NCI-H2081 (cell line): ENCODE results near the gene TSHZ3.

Experiments used
- DNase-seq, 2 experiments: peaks; one replicate each; lab custom pipeline; 2025; lab: John Stamatoyannopoulos, UW

Gene TSHZ3

DNA sequence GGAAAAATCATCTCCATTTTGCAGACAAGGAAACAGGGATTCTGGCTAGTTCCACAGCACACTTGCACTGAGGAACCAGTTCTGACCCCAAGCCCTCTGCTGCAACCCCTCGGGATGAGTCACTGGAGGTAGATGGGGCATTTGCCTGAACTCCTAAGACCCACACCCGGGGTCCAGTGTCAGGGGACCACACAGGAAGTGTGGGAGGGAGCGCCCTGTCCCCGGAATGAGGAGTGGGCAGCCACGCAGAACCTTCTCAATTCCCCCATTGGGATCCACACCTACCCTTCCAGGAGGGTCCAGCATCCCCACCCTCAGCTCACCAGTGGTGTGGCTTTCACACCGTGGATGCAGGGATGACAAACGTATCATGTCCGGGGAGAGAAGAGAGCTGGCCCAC lies 62.7 kb downstream of the TSHZ3 start:
- DNase-seq = no peak

DNA sequence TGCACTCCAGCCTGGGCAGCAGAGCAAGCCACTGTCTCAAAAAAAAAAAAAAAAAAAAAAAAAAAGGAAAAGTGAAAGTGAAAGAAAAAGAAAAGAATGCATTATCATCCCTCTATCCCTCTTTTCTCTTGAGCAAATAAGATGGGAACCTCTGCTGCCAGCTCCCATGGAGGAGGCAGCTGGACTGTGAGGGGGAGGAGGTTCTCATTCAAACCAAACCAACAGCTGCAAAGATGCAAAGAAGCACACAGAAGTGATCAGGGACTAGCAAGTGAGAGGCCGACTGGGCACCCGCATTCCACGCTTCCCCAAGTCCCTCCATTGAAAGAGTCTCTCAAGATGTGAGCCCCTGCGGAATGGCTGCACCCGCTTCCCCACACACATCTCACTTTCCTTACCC lies 63.5 kb downstream of the TSHZ3 start:
- DNase-seq = no peak

DNA sequence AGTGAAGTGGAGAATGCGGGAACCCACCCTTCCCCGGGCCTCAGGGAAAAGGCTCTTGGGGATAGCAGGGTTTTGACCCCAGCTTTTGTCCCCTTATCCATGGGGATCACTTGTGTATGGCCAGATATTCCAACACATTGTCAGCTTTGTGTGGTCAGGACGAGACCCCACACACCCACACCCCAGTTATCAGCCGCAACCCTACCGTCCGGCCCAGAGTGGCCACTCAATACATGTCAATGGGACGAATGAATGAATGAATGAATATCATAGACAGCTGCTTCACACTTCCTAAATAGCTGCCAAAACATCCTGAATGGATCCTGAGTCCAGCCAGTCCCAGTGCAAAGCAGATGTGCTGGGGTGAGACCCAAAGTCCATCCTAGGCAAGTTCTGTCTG lies 64.6 kb downstream of the TSHZ3 start:
- DNase-seq = no peak

DNA sequence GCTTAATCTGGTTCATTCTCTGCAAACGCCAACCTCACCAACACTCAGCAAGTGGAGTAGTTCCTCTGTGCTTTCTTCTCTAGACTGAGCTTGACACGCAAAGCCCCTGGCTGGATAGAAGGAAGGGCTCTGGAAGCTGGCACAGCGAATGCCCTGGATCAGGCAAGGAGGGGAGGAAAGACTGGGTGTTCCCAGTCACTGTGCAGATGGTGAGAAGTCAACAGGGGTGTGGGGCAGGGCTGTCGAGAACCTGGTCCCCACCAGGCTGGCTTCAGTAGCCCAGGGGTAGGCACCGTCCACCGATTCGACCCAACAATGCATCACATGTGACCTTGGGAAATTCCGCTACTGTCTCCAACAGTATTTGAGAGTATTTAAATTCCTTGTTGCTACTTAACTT lies 65.5 kb downstream of the TSHZ3 start:
- no peak for DNase-seq

DNA sequence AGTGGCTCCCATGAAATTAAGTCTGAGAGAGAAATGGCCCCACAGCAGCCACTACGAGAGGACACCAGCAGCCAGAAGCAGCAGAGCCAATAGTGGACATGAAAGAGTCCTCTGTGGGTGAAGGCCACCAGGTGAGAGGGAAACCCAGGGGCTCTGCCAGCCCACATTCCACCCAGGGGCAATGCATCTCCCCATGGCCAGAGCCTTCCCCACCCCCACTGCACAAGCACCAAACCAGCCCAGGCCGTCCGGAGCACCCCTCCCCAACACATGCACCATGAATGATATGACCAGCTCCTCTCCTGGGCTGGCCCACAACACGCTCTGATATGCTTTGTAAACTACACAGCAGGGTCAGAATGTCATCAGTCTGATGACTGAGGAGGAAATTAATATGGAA lies 66.9 kb downstream of the TSHZ3 start:
- DNase-seq = no peak

DNA sequence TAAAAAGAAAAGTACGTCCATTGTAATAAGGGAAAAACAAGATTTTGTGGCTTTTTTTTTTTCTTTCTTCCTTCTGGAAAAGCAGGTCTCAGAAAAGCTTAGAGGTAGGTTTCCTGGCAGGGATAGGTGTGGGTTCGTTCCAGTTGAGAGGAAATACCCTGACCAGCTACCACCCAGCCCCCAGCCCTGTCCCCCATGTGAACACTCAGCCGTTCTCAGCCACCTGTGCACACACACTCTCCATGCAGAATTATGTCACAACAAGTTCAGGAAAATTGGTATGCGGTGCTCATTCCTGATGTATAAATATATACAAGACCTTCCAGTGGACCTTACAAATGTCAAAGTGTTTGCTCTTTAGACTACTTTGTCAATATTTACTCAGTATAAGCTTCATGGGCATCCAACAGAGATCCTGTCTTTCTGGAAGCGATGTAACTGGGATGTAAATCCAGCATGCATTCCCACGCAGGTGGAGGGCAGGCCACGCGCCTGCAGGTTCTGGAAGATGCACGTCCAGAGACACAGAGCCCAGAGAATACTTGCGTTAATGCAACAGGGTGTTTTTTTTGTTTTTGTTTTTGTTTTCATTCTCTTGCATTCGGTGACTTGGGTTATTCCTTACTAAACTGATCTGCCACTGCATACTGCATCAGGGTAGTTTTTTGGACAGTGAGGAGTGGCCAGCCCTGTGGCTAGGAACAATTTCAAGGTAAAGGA lies 68.8 kb downstream of the TSHZ3 start:
- DNase-seq = no peak

DNA sequence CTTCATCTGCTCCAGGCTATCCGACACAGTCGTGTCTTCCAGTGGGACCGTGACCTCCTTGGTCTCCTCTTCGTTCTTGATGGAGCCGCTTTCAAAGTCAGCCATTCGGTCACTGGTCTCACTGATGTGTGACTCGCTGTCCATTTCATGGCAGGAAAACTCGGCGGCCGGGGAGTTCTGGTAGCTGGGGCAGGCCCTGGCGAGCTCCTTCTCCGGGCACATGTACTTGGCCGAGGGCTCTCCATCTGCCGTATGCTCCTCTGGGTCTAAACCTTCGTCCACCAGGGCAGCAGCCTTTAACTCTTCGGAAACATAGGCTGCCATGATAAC lies 69.8 kb downstream of the TSHZ3 start:
- DNase-seq = no peak

DNA sequence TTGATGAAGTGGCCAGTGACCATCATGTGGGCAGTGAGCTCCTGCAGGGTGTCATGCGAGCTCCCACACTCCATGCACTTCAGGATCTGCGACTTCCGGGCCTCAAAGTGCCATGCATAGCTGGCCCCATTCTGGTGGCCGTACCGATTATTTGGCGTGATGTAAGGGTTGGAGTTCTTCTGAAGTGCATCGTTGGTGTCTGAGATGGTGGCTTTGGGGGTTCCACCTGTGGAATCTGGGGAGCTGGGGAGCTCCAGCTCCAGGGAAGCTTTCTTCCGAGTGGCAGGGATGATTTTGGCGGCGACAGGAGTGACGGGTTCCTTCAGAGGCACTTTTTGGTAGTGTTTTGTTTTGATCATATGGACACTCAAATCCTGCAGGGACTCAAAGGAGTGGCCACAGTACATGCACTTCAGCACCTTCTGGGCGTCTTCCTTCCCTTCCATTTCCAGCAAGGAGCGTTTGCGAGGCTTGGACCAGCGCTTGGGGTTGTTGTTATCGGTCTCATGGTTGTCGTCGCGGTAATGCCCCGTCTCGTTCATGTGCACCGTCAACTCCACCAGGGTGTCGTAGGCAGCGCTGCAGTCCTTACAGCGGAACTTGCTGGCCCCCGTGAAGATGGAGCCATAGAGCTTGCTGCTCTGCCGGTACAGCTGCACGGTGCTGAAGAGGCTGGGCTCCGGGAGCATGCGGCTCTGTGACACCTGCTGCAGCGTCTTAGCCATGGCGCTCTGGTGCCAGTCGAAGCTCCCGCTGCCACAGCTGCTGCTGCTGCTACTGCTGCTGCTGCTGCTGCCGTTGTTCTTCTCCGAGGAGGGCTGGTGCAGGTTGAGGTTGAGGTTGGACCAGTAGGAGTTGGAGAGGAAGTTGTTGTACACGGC lies 70.4 kb downstream of the TSHZ3 start:
- DNase-seq = no peak

DNA sequence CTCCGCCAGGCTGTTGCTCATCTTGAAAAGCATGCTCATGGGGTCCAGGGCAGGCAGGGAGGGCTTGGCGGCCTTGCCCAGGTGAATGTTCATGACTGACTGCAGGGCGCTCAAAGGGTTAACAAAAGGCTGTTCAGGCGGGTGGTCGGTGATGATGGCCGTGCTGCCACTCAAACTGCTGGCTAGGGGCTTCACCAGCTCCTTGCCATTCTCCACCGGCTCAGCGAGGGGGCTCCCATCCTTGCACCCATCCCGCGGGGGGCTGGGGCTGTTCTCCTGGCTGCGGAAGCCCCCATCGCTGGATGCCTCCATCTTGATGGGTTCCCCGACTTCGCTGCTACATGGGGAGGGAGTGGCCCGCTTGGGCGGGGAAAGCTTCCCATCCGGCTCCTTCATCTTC lies 71.7 kb downstream of the TSHZ3 start:
- no peak for DNase-seq

DNA sequence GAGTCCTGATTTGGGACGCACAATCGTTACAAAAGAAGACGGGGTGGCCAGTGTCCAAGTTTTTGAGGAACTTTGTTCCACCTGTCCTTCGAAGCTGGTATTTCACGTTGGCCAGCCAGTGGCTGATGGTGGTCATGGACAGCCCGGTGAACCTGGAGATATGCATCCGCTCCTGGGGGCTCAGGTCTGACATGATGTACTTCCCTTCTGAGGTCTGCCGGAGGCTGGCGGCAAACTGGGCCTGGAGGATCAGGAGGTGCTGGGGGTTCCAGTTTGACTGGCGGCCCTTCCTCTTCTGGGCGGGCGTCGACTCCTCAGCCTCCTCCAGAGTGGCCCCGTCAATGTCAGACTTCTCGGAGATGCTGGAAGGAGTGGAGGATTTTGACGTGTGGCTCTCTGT lies 72.4 kb downstream of the TSHZ3 start:
- DNase-seq = no peak

DNA sequence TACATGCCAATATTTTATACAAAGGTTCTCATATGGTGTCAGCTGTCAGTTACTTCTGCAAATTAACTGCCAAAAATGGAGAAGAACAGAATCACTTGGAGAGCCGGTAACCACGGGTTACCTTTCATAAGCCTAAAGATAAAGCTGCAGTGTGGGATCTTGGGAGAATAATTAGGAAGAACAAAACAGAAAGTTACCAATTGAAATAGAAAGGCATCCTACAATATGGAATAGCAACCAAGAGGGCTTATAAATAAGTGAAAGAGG lies 74.2 kb downstream of the TSHZ3 start:
- no peak for DNase-seq

DNA sequence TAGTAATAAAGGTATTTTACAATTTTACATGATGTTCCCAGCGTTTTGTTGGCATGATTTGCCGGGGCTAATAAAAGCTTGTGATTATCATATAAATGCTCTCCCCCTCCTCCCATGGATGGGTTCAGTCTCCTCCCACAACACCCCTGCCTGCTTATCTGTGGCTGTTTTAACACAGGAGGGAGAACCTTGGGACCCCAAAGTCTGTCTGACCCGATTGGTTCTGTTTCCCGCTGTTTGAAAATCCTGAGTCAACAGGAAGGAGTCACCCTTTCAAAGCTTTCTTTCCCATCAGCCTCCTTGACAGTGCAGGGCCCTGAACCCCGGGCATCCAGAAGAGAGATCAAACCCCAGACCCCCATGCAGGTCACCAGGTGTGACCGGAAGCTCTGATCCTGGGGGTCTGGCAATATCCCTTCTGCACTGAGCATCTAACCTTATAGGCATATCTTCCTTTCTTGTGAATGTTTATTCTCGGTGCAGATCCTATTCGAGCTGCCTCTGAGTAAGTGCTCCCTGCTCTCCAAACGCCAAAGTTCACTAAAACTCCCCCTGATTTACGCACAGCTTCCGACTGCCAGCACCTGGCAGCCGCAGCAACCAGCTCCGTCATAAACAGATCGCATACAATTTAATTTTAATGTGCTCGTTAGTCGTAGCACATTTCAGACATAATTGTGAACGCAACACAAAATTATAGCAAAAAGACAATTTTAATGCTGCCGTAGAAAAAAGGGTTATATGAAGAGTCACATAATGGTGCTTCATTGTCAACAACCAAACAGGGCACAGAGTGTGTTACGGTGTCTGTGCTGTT lies 74.8 kb downstream of the TSHZ3 start:
- DNase-seq = no peak

DNA sequence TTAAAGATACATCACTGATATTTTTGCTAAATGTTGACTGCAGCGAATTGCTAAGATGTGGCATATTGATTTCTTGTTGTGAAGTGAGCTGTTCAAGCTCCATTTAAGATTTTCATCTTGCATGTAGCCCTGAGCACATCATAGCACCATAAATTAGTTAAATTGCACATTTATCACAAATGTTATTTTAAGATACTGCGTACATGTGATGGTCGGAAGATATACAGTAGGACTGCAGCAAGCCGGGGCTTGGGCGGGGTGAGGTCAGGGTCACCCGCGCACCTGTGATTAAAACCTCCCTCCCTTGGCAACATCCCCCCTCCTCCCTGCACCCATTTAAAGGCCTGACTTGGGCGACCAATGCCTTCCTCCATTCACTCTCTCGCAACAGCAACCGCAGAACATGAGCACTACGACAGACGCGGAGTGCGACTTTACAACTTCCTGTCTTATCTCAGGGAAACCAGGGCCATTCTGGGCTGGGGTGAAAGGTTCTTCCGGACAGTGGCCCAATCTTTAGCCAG lies 76.6 kb downstream of the TSHZ3 start:
- no peak for DNase-seq

DNA sequence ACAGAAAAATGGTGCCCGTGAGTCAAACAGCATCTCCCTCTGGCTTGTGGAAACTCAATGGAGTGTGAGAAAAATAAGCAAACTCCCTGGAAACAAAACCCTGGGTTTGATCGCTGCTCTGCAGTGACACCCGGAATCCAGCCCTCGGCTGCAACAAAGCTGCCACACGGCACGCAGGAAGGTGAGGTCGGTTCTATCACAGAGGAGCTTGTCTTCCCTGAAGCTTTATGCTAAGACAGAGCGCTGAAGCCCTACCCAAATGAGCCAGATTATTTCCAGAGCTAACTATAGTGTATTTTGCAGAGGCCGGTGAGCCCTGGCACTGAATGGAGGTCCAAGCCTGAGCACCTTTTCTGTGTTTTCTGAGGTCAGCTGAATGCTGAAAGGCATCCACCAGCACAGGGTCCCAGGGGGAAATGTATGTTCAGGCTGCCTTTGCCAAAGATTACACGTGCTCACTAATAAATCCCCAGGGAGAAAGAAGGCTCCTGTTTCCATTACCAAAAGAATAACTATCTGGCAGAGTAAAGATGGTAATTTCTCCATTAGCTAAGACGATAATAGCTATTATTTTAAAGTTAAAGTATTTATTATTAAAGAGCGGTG lies 77.8 kb downstream of the TSHZ3 start:
- no peak for DNase-seq

DNA sequence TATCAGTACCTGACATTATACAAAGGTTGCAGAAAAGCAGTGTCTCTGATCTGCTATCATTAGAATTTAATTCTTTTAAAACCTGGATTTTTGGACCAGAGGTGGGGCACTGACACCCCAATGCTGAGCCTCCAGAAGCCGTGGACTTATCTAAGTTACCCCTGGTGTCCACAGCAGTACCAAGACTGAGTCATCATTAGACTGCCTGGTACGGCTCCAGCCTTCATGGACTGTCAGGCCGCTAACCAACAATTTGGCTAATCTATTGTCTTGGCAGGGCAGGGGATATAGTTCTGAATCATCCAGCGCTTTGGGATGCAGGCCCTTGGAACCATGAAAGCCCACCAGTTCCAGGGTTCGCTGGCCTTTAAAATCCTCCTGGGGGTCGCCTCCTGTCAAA lies 78.3 kb downstream of the TSHZ3 start:
- DNase-seq = no peak

DNA sequence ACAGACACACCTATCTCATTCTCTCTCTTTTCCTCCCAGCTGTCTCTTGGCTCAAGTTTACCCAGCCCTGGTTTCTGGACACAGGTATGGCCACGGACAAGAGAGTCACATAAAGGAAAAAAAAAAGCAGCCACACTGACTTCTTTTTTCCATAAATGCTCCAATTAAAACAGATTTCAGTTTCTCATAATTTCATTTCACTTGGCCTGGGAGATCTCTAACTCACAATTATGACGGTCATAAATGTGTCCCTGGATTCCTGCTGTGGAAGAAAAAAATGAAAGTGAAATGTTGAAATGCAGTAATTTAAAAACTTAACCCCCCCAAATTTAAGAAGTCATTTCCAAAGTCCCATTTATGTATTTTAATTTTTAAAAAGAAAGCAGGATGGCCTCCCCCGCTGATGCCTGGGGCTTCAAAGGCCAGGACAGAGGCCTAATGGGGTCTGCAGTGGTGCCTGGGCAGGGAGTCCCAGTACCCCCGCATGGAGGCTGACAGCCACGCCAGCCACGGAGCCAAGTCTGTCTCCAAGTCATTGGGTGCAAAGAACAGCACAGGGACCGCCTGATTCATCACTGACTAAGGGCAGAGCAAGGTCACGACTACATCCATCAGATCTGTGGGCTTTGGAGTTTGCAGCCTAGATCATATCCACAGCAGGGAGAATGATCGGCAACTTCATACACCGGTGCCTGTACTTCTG lies 79.7 kb downstream of the TSHZ3 start:
- DNase-seq = no peak

DNA sequence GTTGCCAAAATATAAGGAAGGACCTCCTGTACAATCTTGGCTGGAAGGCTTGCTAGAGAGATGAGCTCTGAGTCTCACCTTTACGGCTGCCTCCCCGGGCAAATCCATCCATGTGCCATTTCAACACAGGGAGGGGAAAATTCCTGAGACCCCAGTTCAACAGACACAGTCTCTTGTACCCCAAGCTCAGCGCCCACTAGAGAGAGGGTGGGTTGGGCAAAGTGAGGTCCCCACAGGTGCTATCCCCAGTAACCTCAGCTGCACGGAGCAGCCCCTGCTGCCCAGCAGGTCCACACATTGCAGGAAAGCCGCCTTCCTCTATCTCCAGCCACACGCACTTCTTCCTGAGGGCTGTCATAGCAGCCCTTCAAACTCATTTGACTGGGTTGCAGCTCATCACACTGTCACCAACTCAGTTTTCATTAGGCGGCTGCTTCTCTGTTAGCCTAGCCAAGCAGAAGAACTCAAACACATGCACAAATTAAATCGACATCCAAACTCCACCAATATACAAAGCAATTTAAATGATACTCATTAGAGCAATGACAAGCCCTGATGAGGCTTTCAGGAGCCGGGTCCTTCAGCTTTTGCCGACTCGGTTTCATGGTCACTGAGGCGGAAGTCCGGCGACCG lies 80.4 kb downstream of the TSHZ3 start:
- DNase-seq = no peak

DNA sequence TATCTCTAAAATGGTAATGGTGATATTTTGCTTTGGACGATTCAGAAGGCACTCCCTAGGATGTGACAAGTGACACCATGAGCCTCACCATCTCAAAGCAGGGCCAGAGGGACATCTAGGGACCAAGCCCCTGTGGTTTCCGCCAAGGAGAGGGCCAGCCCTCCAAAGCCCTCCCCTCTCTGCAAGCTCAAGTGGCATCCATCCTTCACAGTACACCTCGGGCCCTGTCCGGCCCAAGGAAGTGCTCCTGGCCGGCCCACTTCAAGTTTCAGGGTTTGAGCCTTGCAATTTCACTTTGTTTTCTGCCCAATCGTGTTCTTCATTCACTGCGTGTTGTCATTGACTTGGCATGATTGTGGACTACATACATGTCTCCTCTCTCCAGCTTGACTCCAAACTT lies 82.5 kb downstream of the TSHZ3 start:
- DNase-seq = no peak

DNA sequence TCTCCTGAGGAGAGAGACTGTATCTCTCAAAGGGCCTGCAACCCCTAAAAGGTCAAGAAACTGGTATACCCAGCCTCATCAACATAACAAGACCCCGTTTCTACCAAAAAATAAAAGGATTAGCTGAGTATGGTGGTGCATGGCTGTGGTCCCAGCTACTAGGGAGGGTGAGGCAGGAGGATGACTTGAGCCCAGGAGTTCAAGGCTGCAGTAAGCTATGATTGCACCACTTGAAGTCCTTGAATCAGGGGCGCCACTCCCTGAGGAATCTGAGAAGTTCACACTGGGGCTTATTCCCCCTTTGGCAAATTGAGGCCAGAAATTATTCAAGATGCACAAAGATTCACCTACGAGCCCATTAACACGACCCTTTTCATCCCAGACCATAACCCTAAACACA lies 83.0 kb downstream of the TSHZ3 start:
- no peak for DNase-seq

DNA sequence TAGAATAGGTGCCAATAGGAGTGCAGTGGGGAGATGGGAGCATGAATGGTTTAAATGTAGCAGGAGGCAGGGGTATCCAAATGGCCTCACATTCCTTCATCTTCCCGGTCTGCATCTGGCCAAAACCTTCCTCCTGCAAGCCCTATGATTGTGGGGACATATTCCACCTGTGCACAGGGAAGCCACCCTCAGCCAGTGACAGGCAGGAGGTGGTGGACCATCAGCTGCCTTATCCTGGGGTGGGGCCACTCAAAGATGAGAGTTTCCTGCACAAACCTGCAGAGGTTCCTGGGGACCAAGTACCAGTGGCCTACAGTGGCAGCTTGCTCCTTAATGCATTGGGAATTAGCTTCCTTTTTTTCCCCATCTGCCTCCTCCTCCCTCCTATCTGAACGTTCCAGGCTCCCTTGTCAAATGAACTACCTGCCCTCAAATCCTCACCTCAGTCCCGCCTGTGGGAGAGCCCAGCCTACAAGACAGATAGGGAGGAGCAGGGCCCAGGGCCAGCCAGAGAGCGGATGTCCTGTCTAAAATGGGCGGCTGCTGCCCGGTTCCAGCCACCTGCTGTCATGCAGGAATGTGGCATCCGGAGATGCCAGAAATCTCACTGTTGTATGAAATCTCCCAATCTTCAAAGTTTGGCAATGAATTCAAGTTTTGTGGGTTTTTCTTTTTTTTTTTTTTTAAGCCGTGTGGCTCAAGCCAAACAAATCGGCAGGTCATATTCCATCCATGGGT lies 85.0 kb downstream of the TSHZ3 start:
- no peak for DNase-seq

DNA sequence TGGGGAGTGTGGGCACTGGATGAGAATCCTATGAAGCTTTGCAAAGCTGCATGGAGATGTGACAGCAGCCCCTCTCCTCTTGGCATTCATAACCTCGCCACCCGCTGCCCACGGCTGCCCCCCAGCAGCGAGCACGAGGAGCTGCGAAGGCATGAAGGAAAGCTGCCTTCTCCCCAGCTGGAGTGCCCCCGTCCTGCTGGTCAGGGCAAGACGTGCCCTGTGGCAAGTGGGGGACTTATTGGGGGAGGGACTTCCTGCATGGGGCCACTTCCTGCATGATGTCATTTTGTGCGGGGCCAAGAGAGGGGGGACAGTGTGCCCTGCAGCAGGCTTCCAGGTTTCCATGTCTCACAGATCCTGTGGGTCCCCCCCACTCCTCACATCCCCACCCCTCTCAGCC lies 85.9 kb downstream of the TSHZ3 start:
- DNase-seq = no peak
